Fibroblast of skin of left quadriceps (primary cell): ENCODE results near the gene SPOP.

ENCODE experiments used
- DNase-seq, 2 experiments: peaks; one replicate each; pipeline ENCODE4 v3.0.0-alpha.2; 2013; ENCODE audit warnings: low read depth in 2 of 2

SPOP gene

GRCh38 chr17:49583889-49584288 lies 94.0 kb downstream of the SPOP start:
- no peak for DNase-seq

- DNase-seq: no peak
Measured at GRCh38 chr17:49583226-49583625, 94.7 kb downstream of the SPOP start.

GRCh38 chr17:49582789-49583188 lies 95.1 kb downstream of the SPOP start:
- no peak for DNase-seq

- no peak for DNase-seq
Measured at GRCh38 chr17:49582055-49582722, 95.7 kb downstream of the SPOP start.

- no peak for DNase-seq
Measured at GRCh38 chr17:49581648-49581998, 96.3 kb downstream of the SPOP start.

- no peak for DNase-seq
Measured at GRCh38 chr17:49580981-49581647, 96.8 kb downstream of the SPOP start.

GRCh38 chr17:49580055-49580721 lies 97.7 kb downstream of the SPOP start:
- no peak for DNase-seq

GRCh38 chr17:49579522-49579921 lies 98.4 kb downstream of the SPOP start:
- DNase-seq: no peak

- no peak for DNase-seq
Measured at GRCh38 chr17:49578952-49579500, 98.9 kb downstream of the SPOP start.

- DNase-seq: no peak
Measured at GRCh38 chr17:49578414-49578813, 99.5 kb downstream of the SPOP start.

- no peak for DNase-seq
Measured at GRCh38 chr17:49577963-49578362, 99.9 kb downstream of the SPOP start.

GRCh38 chr17:49577650-49577934 lies 100.3 kb downstream of the SPOP start:
- DNase-seq: no peak

GRCh38 chr17:49576917-49577649 lies 100.8 kb downstream of the SPOP start:
- DNase-seq: no peak

GRCh38 chr17:49576088-49576916 lies 101.6 kb downstream of the SPOP start:
- DNase-seq: no peak

GRCh38 chr17:49575679-49576087 lies 102.2 kb downstream of the SPOP start, which contains the start of gene NXPH3:
NXPH3 (plus strand) TSS chr17:49575871; CDS start chr17:49576220, 349 bp downstream.
- no peak for DNase-seq

GRCh38 chr17:49574945-49575678 lies 102.8 kb downstream of the SPOP start:
- DNase-seq: no peak

GRCh38 chr17:49574323-49574781 lies 103.5 kb downstream of the SPOP start:
- DNase-seq: no peak

- no peak for DNase-seq
Measured at GRCh38 chr17:49573510-49574322, 104.2 kb downstream of the SPOP start.

- DNase-seq: no peak
Measured at GRCh38 chr17:49572806-49573420, 105.0 kb downstream of the SPOP start.
